Neutrophil (primary cell): ENCODE measurements around the gene AMZ1.
"Not testable (repeated sequence)": the region's sequence is repeated elsewhere in the genome, so short reads cannot be mapped to it uniquely, and the experiment has no call there.

Source experiments
- H3K27ac ChIP-seq: fragments of 200-600 bp; sonication (generic); 2 replicates; pipeline ENCODE4 v1.5.1; 2016; ENCODE audit warnings: mild to moderate bottlenecking, moderate library complexity
- H3K27me3 ChIP-seq: fragments of 200-600 bp; sonication (generic); 2 replicates; pipeline ENCODE4 v1.6.0; 2016; ENCODE audit warnings: mild to moderate bottlenecking
- H3K36me3 ChIP-seq: fragments of 200-600 bp; sonication (generic); 2 replicates; pipeline ENCODE4 v1.5.1; 2017
- H3K4me1 ChIP-seq, 2 experiments: fragments of 200-600 bp in 1 of 2; sonication (generic) in 1 of 2; 1 replicate in 1 of 2; 2 replicates in 1 of 2; pipeline versions ENCODE4 v1.5.1 to v1.6.1; 2013 to 2016; ENCODE audit warnings: low read depth in 1 of 2, low read length in 1 of 2, mild to moderate bottlenecking in 1 of 2, moderate library complexity in 1 of 2; ENCODE audit not compliant: control insufficient read depth in 1 of 2, insufficient read depth in 1 of 2
- H3K4me3 ChIP-seq, 2 experiments: fragments of 200-600 bp in 1 of 2; sonication (generic) in 1 of 2; 1 replicate in 1 of 2; 2 replicates in 1 of 2; pipeline ENCODE4 v1.5.1; 2013 to 2016; ENCODE audit warnings: low read depth in 1 of 2, low read length in 1 of 2, mild to moderate bottlenecking in 1 of 2, moderate library complexity in 1 of 2
- H3K9me3 ChIP-seq: fragments of 200-600 bp; sonication (generic); 2 replicates; pipeline ENCODE4 v1.5.1; 2016
- CTCF ChIP-seq: fragments of 200-600 bp; sonication (generic); IDR thresholded peaks from 2 replicates; pipeline ENCODE4 v1.5.1; 2016; ENCODE audit warnings: antibody characterized with exemption

The AMZ1 gene

DNA sequence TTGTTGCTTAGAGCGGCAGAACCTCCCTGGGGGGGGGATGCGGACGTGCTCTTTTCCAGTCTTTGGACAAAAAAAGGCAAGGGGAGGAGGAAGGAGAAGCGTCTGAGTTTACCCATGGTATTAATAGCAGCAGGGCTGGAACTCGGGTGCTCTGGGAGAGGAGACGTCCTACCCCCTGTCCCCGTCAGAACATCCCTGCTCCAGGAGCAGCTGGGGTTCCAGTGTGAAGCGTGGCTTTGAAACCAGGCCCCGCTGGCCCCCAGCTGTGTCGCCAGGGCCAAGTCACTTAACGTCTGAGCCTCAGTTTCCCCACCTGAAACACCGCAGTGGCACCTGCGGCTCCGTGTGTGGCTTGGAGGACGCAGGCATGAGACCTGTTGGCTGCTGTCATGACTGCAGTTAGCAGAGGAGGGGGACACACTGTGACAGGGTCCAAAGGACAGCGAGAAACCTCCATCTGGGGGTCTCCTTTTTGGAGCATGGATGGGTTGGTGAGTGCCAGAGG is 1.4 kb downstream of the AMZ1 start:
- H3K4me1 ChIP-seq = no peaks in the 10 kb centered on the region
- no peak for TF ChIP-seq CTCF
- H3K36me3 ChIP-seq = no peaks in the 10 kb centered on the region
- H3K4me3 ChIP-seq = no peak overlapping the region
- no peak overlapping the region for H3K27ac ChIP-seq
- no peaks in the 10 kb centered on the region for H3K9me3 ChIP-seq
- H3K27me3 ChIP-seq = peaks cover 56% of the 10 kb centered on the region

DNA sequence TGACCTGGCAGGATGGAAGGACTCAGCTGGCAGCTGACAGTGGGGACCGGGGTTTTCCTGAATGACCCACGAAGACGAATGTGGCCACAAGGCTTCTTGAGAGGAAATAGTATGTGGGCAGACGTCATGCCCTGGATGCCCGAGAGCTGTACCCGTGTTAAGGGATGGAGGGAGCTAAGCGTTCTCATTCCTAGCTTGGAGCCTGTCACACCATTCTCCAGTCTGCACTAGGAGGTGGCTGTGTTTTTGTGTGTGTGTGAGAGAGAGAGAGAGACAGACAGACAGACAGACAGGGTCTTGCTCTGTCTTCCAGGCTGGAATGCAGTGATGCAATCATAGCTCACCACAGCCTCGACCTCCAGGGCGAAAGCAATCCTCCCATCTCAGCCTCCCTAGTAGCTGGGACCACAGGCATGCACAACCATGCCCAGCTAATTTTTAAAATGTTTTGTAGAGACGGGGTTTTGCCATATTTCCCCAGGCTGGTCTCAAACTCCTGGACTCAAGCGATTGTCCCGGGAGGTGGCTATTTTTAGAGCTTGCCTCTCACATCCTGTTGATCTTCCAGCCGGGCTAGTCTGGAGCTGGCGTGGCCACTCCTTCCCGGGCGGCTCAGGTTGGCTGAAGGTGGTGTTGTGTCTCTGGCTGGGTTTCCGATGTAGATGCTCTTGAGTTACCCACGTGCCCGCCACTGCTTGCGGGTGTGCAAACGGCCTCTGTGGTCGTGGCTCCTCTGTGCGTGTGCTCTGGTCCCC is 2.1 kb downstream of the AMZ1 start:
- no peaks in the 10 kb centered on the region for H3K36me3 ChIP-seq
- H3K27me3 ChIP-seq = peaks cover 56% of the 10 kb centered on the region
- no peak overlapping the region for H3K4me3 ChIP-seq
- TF ChIP-seq CTCF = no peak
- H3K9me3 ChIP-seq = no peaks in the 10 kb centered on the region
- H3K27ac ChIP-seq = no peak overlapping the region
- H3K4me1 ChIP-seq = no peaks in the 10 kb centered on the region

DNA sequence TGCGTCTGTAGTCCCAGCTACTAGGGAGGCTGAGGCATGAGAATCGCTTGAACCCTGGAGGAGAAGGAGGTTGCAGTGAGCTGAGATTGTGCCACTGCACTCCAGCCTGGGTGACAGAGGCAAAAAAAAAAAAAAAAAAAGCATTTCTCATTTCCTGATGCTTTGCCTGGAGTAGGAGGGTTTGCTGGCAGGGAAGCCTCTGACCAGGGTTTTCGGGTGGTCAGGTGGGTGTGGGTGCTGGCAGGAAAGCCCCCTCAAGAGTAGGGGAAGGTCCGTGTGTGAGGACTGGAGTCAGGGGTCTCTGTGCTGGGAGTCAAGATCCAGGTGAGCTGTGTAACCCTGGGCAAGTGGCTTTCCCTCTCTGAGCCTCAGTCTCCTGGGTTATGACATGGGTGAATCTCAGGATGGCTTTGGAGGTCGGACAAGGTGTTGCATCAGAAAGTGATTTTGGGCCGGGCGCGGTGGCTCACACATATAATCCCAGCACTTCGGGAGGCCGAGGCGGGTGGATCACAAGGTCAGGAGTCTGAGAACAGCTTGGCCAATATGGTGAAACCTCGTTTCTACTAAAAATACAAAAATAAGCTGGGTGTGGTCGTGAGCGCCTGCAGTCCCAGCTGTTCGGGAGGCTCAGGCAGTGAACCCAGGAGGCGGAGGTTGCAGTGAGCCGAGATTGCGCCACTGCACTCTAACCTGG is 3.2 kb downstream of the AMZ1 start:
- H3K9me3 ChIP-seq = no peaks in the 10 kb centered on the region
- H3K36me3 ChIP-seq = no peaks in the 10 kb centered on the region
- no peak for TF ChIP-seq CTCF
- H3K4me3 ChIP-seq = no peak overlapping the region
- H3K27me3 ChIP-seq = peaks cover 51% of the 10 kb centered on the region
- no peak overlapping the region for H3K27ac ChIP-seq
- H3K4me1 ChIP-seq = no peaks in the 10 kb centered on the region

GRCh38 chr7:2691932-2692439 is 4.0 kb downstream of the AMZ1 start:
- H3K9me3 ChIP-seq, H3K4me3 ChIP-seq, H3K4me1 ChIP-seq, H3K27ac ChIP-seq, H3K36me3 ChIP-seq: not testable (repeated sequence)
- peaks cover 49% of the 10 kb centered on the region for H3K27me3 ChIP-seq

DNA sequence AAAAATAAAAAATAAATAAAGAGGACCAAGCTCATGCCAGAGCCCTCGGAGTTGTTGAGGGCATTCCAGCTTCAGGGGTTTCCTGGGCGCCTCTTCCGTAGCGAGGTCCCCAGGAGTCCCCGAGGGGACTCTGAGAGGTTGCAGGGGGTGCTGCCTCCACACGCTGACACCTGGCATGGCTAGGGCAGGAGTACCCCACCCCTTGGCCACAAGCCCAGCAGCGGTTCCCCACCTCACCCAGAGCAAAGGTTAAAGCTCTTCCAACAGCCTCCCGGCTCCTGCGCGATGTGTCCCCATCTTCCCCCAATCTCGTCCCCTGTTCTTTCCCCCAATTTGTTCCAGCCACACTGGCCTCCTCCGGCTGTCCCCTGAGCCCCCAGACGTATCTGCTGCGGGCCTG is 4.5 kb downstream of the AMZ1 start:
- H3K27me3 ChIP-seq = peaks cover 49% of the 10 kb centered on the region
- no peaks in the 10 kb centered on the region for H3K9me3 ChIP-seq
- no peak for TF ChIP-seq CTCF
- H3K4me3 ChIP-seq = no peak overlapping the region
- H3K27ac ChIP-seq = no peak overlapping the region
- H3K4me1 ChIP-seq = no peaks in the 10 kb centered on the region
- no peaks in the 10 kb centered on the region for H3K36me3 ChIP-seq

DNA sequence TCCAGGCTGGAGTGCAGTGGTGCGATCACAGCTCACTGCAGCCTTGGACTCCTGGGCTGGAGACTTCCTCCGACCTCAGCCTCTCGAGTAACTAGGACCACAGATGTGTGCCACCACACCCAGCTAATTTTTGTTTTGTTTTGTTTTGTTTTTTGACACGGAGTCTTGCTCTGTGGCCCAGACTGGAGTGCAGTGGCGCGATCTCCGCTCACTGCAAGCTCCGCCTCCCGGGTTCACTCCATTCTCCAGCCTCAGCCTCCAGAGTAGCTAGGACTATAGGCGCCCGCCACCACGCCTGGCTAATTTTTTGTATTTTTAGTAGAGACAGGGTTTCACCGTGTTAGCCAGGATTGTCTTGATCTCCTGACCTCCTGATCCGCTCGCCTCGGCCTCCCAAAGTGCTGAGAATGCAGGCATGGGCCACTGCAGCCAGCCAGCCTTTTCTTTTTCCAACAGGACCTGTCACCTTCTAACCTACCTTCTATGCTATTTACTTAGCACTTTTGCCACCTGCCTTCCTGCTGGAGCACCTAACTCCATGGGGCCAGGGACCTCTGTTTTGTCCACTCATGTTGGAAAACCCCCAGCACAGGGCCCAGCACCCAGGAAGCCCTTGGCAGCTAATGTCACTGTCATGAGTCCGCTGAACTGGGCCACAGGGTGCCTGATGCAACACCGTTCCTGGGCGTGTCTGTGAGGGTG is 5.6 kb downstream of the AMZ1 start:
- not testable (repeated sequence) for H3K4me3 ChIP-seq, H3K4me1 ChIP-seq, H3K27ac ChIP-seq, H3K9me3 ChIP-seq, H3K36me3 ChIP-seq
- peaks cover 49% of the 10 kb centered on the region for H3K27me3 ChIP-seq

GRCh38 chr7:2694122-2694436 is 6.1 kb downstream of the AMZ1 start:
- H3K27ac ChIP-seq = not testable (repeated sequence)

More at GRCh38 chr7:2694122-2694436, 6.1 kb downstream of the AMZ1 start:
- H3K36me3 ChIP-seq, H3K4me1 ChIP-seq, H3K4me3 ChIP-seq, H3K9me3 ChIP-seq: not testable (repeated sequence)
- H3K27me3 ChIP-seq = peaks cover 49% of the 10 kb centered on the region
